Fibroblast of lung (primary cell): ENCODE results near the gene LRG1.

Source experiments
- EZH2 ChIP-seq: IDR thresholded peaks from 2 replicates; pipeline ENCODE4 v1.5.1; 2012; ENCODE audit warnings: low read length, control low read depth, mild to moderate bottlenecking; ENCODE audit errors: missing control alignments
- TF ChIP-seq, protein P1 (sequence below), 2 donors: IDR thresholded peaks in 1 of 2; conservative IDR thresholded peaks in 1 of 2; 1 replicate in 1 of 2; 2 replicates in 1 of 2; pipeline ENCODE4 v1.5.1; 2011 to 2012; ENCODE audit warnings: low read length in 2 of 2, control low read depth in 1 of 2, inconsistent platforms in 1 of 2, low read depth in 1 of 2, mild to moderate bottlenecking in 1 of 2

- TF ChIP-seq, protein P1, sequence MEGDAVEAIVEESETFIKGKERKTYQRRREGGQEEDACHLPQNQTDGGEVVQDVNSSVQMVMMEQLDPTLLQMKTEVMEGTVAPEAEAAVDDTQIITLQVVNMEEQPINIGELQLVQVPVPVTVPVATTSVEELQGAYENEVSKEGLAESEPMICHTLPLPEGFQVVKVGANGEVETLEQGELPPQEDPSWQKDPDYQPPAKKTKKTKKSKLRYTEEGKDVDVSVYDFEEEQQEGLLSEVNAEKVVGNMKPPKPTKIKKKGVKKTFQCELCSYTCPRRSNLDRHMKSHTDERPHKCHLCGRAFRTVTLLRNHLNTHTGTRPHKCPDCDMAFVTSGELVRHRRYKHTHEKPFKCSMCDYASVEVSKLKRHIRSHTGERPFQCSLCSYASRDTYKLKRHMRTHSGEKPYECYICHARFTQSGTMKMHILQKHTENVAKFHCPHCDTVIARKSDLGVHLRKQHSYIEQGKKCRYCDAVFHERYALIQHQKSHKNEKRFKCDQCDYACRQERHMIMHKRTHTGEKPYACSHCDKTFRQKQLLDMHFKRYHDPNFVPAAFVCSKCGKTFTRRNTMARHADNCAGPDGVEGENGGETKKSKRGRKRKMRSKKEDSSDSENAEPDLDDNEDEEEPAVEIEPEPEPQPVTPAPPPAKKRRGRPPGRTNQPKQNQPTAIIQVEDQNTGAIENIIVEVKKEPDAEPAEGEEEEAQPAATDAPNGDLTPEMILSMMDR (conservative IDR thresholded peaks at IDR 0.05 in 1 of 2, IDR thresholded peaks at IDR 0.05 in 1 of 2; ENCODE audit: low read depth in 1 of 2, low read length in 2 of 2), result peak; percentile 71 to 93
- TF ChIP-seq EZH2, result no peak
These were observed 27.8 kb upstream of the LRG1 start for GRCh38 chr19:4567584-4568071.
